Endothelial cell of umbilical vein (primary cell): ENCODE data around the gene NLGN1. TPM values are rescaled to one million over a fixed set of nuclear protein-coding genes. Genes with fewer than 3 reads are reported as not detected.

ENCODE experiments used
- BruUV-seq: library from RNA; stranded (reverse); fragments of 400-500 nt; replicated peaks from 2 replicates; lab custom pipeline; 2021; lab: Mats Ljungman, UMichigan
- CTCF ChIA-PET: fragments of 300-600, 350-600 bp; sonication (Branson Sonifier 250); formaldehyde crosslinking; loops from one replicate; lab custom pipeline; 2021; ENCODE audit warnings: antibody characterized with exemption, inconsistent platforms; lab: Charles Lee
- POLR2A ChIA-PET: fragments of 300-600, 350-600 bp; sonication (Branson Sonifier 250); formaldehyde crosslinking; loops from one replicate; lab custom pipeline; 2021; ENCODE audit warnings: antibody characterized with exemption, inconsistent platforms; lab: Charles Lee
- DNase-seq: peaks from one replicate; pipeline ENCODE4 v3.0.0-alpha.2; 2011; ENCODE audit warnings: low read depth, low spot score
- FAIRE-seq: peaks from 2 replicates; lab custom pipeline; 2011; peaks lifted over from hg19 to GRCh38; lab: Jason Lieb, UNC
- H2AFZ ChIP-seq: 2 replicates; pipeline ENCODE4 v1.6.0; 2012; ENCODE audit warnings: low read depth, low read length, control low read depth, inconsistent platforms
- H3K27ac ChIP-seq: 2 replicates; pipeline ENCODE4 v1.5.1; 2011; ENCODE audit warnings: low read depth, mild to moderate bottlenecking, control low read depth, low read length, moderate library complexity; ENCODE audit not compliant: insufficient read depth
- H3K27me3 ChIP-seq, 2 experiments: 2 replicates each; pipeline versions ENCODE4 v1.6.0 to v1.6.1; 2011; ENCODE audit warnings: low read length in 2 of 2, mixed read lengths in 1 of 2; ENCODE audit not compliant: control insufficient read depth in 2 of 2, insufficient read depth in 2 of 2
- H3K36me3 ChIP-seq, 2 experiments: 2 replicates in 1 of 2; 3 replicates in 1 of 2; pipeline ENCODE4 v1.5.1; 2011; ENCODE audit warnings: low read length in 2 of 2, mild to moderate bottlenecking in 1 of 2, moderate library complexity in 1 of 2; ENCODE audit not compliant: control insufficient read depth in 2 of 2, insufficient read depth in 2 of 2; ENCODE audit errors: extremely low read depth in 1 of 2
- H3K4me1 ChIP-seq: 3 replicates; pipeline ENCODE4 v1.5.1; 2011; ENCODE audit warnings: mild to moderate bottlenecking, low read length; ENCODE audit not compliant: control insufficient read depth, insufficient read depth; ENCODE audit errors: extremely low read depth
- H3K4me2 ChIP-seq: 2 replicates; pipeline ENCODE4 v1.6.1; 2011; ENCODE audit warnings: low read length, control low read depth, mixed read lengths; ENCODE audit not compliant: insufficient read depth
- H3K4me3 ChIP-seq, 3 experiments: fragments of 200-600 bp in 1 of 3; sonication (generic), shearing (Covaris generic) in 1 of 3; replicated peaks in 1 of 3; 2 replicates each; pipeline ENCODE4 v1.5.1; 2011 to 2016; ENCODE audit warnings: control low read depth in 3 of 3, low read length in 3 of 3, mild to moderate bottlenecking in 2 of 3, inconsistent platforms in 1 of 3, low read depth in 1 of 3, moderate library complexity in 1 of 3; ENCODE audit not compliant: insufficient read depth in 1 of 3
- H3K79me2 ChIP-seq: 2 replicates; pipeline ENCODE4 v1.6.0; 2012; ENCODE audit warnings: low read length, inconsistent platforms; ENCODE audit not compliant: control insufficient read depth, insufficient read depth
- H3K9ac ChIP-seq: replicated peaks from 2 replicates; pipeline ENCODE3; 2011; ENCODE audit warnings: low read length, control low read depth; ENCODE audit not compliant: insufficient read depth; ENCODE audit errors: extremely low read depth
- H3K9me1 ChIP-seq: replicated peaks from 3 replicates; pipeline ENCODE4 v1.6.0; 2011; ENCODE audit warnings: mild to moderate bottlenecking, low read length; ENCODE audit not compliant: control insufficient read depth, insufficient read depth; ENCODE audit errors: extremely low read depth
- H3K9me3 ChIP-seq: replicated peaks from 2 replicates; pipeline ENCODE4 v1.5.1; 2012; ENCODE audit warnings: low read length, inconsistent platforms; ENCODE audit not compliant: control insufficient read depth, insufficient read depth
- H4K20me1 ChIP-seq: replicated peaks from 2 replicates; pipeline ENCODE3; 2011; ENCODE audit warnings: mild to moderate bottlenecking, low read length; ENCODE audit not compliant: control insufficient read depth, insufficient read depth; ENCODE audit errors: extremely low read depth
- EZH2 ChIP-seq: IDR thresholded peaks from 2 replicates; pipeline ENCODE4 v1.6.1; 2012; ENCODE audit warnings: borderline replicate concordance, low read depth, mild to moderate bottlenecking, moderate library complexity, low read length, inconsistent platforms; ENCODE audit not compliant: severe bottlenecking
- FOS ChIP-seq: IDR thresholded peaks from 2 replicates; pipeline ENCODE4 v1.6.1; 2011; ENCODE audit warnings: mild to moderate bottlenecking, low read length, moderate library complexity, borderline replicate concordance; ENCODE audit not compliant: insufficient read depth
- GATA2 ChIP-seq: IDR thresholded peaks from 2 replicates; pipeline ENCODE4 v1.7.0; 2011; ENCODE audit warnings: low read depth, mild to moderate bottlenecking, moderate library complexity, mixed read lengths, low read length; ENCODE audit not compliant: insufficient read length, insufficient read depth
- JUN ChIP-seq: IDR thresholded peaks from 2 replicates; pipeline ENCODE4 v1.6.1; 2011; ENCODE audit warnings: borderline replicate concordance, low read depth; ENCODE audit not compliant: insufficient read length, insufficient read depth
- MYC ChIP-seq: IDR thresholded peaks from one replicate; pipeline ENCODE4 v1.6.1; 2011; ENCODE audit warnings: mild to moderate bottlenecking, low read depth, low read length
- POLR2A ChIP-seq: IDR thresholded peaks from 2 replicates; pipeline ENCODE4 v1.6.1; 2012; ENCODE audit warnings: low read depth, mild to moderate bottlenecking, control low read depth, low read length
- POLR2AphosphoS5 ChIP-seq: IDR thresholded peaks from 2 replicates; pipeline ENCODE4 v1.6.1; 2012; ENCODE audit warnings: low read depth, mild to moderate bottlenecking, control low read depth, low read length, moderate library complexity; ENCODE audit not compliant: insufficient read depth
- dilution Hi-C: fragments of 300-500 bp; cut with MboI; formaldehyde crosslinking; loops from one replicate; pipeline ENCODE4 v1.15.0; 2019; ENCODE audit warnings: low sequenced_read_pairs; ENCODE audit not compliant: extremely low pct_ligation_motif_present
- intact Hi-C: fragments of 100-400 bp; cut with micrococcal nuclease; formaldehyde crosslinking; loops from one replicate; pipeline ENCODE4 v1.10.0; 2022
- polyA plus RNA-seq, 4 experiments: library from polyadenylated mRNA; depleted of rRNA in 3 of 4; stranded (reverse) in 3 of 4; unstranded in 1 of 4; fragments of >200 nt; gene quantifications; 2 replicates each; pipeline versions ENCODE4 v1.2.1 to v1.2.3, GENCODE V29; 2011 to 2012; ENCODE audit warnings: missing spikeins in 1 of 4
- total RNA-seq: library from RNA; stranded (reverse); gene quantifications from 2 replicates; pipeline ENCODE4 v1.2.3, GENCODE V29; 2021
- TF ChIP-seq, protein P1 (sequence below): IDR thresholded peaks from 2 replicates; pipeline ENCODE4 v1.6.1; 2011; ENCODE audit not compliant: insufficient read depth, insufficient read length
- TF ChIP-seq, protein P2 (sequence below), 2 donors: IDR thresholded peaks; 1 replicate in 1 of 2; 2 replicates in 1 of 2; pipeline ENCODE4 v1.5.1; 2011; ENCODE audit warnings: low read length in 2 of 2, mild to moderate bottlenecking in 2 of 2, moderate library complexity in 2 of 2, control low read depth in 1 of 2, inconsistent platforms in 1 of 2, low read depth in 1 of 2; ENCODE audit not compliant: insufficient read depth in 1 of 2; ENCODE audit errors: extremely low read depth in 1 of 2

NLGN1 gene
- total and polyA plus RNA-seq, 2 donors (not counting 3 experiments of a cell fraction or from before 2014, with no cell fraction given), result 7.9 to 16.3 TPM

DNA sequence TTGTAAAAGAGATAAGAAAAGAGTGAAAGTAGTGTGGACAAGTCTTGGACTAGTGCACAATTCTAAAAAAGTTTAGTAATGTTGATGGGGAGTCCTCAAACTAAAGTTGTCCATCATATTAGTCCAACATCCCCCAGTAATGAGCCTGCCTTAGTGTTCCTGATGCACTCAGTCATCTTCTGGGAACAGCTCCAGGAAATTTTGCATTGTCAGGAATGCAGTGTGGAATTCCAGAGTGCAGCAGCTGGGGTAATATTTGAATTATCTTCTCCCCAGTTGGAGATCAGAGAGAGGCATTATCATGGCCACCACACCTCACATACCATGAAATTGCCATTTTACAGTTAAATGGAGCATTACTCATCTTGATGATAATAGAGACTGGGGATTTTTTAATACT lies 932.8 kb downstream of the NLGN1 start:
- Histone ChIP-seq H3K9ac (no peak overlapping the region), H3K9me1 (no peaks in the 10 kb centered on the region), H3K4me3 (no peak overlapping the region), H3K36me3 (no peaks in the 10 kb centered on the region), H3K79me2 (no peaks in the 10 kb centered on the region), H3K27ac (no peak overlapping the region), H3K27me3 (no peaks in the 10 kb centered on the region), H3K4me1 (no peaks in the 10 kb centered on the region), H3K4me2 (no peak overlapping the region), H4K20me1 (no peaks in the 10 kb centered on the region), H2AFZ (no peak overlapping the region), H3K9me3 (no peaks in the 10 kb centered on the region)
- DNase-seq, result peak; percentile 17
- no TSS peak for BruUV-seq
- FAIRE-seq, result no peak
- TF ChIP-seq POLR2A, result no peak
- no peak for TF ChIP-seq MYC
- TF ChIP-seq EZH2, result no peak
- TF ChIP-seq, protein P1, sequence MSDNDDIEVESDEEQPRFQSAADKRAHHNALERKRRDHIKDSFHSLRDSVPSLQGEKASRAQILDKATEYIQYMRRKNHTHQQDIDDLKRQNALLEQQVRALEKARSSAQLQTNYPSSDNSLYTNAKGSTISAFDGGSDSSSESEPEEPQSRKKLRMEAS, result no peak
- TF ChIP-seq GATA2, result no peak
- TF ChIP-seq, protein P2, sequence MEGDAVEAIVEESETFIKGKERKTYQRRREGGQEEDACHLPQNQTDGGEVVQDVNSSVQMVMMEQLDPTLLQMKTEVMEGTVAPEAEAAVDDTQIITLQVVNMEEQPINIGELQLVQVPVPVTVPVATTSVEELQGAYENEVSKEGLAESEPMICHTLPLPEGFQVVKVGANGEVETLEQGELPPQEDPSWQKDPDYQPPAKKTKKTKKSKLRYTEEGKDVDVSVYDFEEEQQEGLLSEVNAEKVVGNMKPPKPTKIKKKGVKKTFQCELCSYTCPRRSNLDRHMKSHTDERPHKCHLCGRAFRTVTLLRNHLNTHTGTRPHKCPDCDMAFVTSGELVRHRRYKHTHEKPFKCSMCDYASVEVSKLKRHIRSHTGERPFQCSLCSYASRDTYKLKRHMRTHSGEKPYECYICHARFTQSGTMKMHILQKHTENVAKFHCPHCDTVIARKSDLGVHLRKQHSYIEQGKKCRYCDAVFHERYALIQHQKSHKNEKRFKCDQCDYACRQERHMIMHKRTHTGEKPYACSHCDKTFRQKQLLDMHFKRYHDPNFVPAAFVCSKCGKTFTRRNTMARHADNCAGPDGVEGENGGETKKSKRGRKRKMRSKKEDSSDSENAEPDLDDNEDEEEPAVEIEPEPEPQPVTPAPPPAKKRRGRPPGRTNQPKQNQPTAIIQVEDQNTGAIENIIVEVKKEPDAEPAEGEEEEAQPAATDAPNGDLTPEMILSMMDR (IDR thresholded peaks at IDR 0.05; ENCODE audit: extremely low read depth in 1 of 2, insufficient read depth in 1 of 2, low read depth in 1 of 2, low read length in 2 of 2), result no peak
- TF ChIP-seq JUN, result no peak
- TF ChIP-seq POLR2AphosphoS5, result no peak
- TF ChIP-seq FOS, result no peak
- POLR2A ChIA-PET, result no interaction called here
- CTCF ChIA-PET, result no interaction called here
- dilution Hi-C loops, result no loop called here
- intact Hi-C loops, result no loop called here
